Stomach (tissue), 4 donors: Measurements from ENCODE around the gene NAXD.

ENCODE experiments used
- EP300 ChIP-seq: sonication (generic); formaldehyde crosslinking; IDR thresholded peaks from one replicate; pipeline ENCODE4 v1.6.1; 2017; ENCODE audit warnings: antibody characterized with exemption
- POLR2A ChIP-seq, 4 donors: fragments of 450-650 bp; IDR thresholded peaks; one replicate each; pipeline ENCODE4 v1.6.1; 2016; ENCODE audit warnings: antibody characterized with exemption in 4 of 4, control low read depth in 2 of 4, mild to moderate bottlenecking in 1 of 4, moderate library complexity in 1 of 4
- POLR2AphosphoS5 ChIP-seq, 3 donors: sonication (generic); formaldehyde crosslinking; IDR thresholded peaks; one replicate each; pipeline ENCODE4 v1.6.1; 2016; ENCODE audit warnings: antibody characterized with exemption in 3 of 3
- TF ChIP-seq, protein P1 (sequence below), 7 experiments: fragments of 450-650 bp in 4 of 7; fragments of 200-600 bp in 3 of 7; sonication (generic) in 3 of 7; IDR thresholded peaks; one replicate each; pipeline ENCODE4 v1.5.1; 2016 to 2019; ENCODE audit warnings: antibody characterized with exemption in 7 of 7, control low read depth in 2 of 7, mild to moderate bottlenecking in 1 of 7

DNA sequence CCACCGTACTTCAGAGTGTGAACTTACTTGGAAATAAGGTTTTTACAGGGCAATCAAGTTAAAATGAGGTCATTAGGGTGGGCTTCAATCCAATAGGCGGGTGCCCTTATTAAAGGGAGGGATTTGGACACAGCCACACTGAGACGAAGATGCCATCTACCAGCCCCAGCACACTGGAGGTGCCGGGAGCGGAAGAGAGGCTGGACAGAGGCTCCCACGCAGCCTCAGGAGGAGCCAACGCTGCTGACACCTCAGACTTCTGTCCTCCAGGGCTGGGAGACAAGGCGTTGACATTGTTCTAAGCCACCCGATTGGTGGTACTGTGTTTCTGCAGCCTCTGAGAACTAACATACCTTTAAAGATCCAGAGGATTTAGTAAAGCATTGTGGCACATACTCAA lies 41.2 kb upstream of the NAXD start:
- TF ChIP-seq, protein P1, sequence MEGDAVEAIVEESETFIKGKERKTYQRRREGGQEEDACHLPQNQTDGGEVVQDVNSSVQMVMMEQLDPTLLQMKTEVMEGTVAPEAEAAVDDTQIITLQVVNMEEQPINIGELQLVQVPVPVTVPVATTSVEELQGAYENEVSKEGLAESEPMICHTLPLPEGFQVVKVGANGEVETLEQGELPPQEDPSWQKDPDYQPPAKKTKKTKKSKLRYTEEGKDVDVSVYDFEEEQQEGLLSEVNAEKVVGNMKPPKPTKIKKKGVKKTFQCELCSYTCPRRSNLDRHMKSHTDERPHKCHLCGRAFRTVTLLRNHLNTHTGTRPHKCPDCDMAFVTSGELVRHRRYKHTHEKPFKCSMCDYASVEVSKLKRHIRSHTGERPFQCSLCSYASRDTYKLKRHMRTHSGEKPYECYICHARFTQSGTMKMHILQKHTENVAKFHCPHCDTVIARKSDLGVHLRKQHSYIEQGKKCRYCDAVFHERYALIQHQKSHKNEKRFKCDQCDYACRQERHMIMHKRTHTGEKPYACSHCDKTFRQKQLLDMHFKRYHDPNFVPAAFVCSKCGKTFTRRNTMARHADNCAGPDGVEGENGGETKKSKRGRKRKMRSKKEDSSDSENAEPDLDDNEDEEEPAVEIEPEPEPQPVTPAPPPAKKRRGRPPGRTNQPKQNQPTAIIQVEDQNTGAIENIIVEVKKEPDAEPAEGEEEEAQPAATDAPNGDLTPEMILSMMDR (IDR thresholded peaks at IDR 0.05) = no peak
- TF ChIP-seq EP300 = no peak
- no peak for TF ChIP-seq POLR2A (IDR thresholded peaks at IDR 0.05)
- no peak for TF ChIP-seq POLR2AphosphoS5 (IDR thresholded peaks at IDR 0.05)
